Chondrocyte (in vitro differentiated cells): ENCODE measurements around the gene BANK1. TPM values are rescaled to one million over a fixed set of nuclear protein-coding genes. Genes with fewer than 3 reads are reported as not detected.

Source experiments
- DNase-seq: peaks from one replicate; pipeline ENCODE4 v3.0.0; 2021; ENCODE audit warnings: mixed read lengths, low spot score
- H3K27ac Mint-ChIP-seq: one replicate; pipeline ENCODE4 v1.8.0; 2021; ENCODE audit warnings: mild to moderate bottlenecking, moderate library complexity, mixed read lengths; ENCODE audit not compliant: unreplicated experiment
- H3K27me3 Mint-ChIP-seq: 2 replicates; pipeline ENCODE4 v1.8.0; 2021; ENCODE audit warnings: low read depth, mixed read lengths
- H3K36me3 Mint-ChIP-seq: 2 replicates; pipeline ENCODE4 v1.8.0; 2021; ENCODE audit warnings: low read depth, mixed read lengths
- H3K4me1 Mint-ChIP-seq: 2 replicates; pipeline ENCODE4 v1.8.0; 2021; ENCODE audit warnings: low read depth, mild to moderate bottlenecking, mixed read lengths
- H3K4me3 Mint-ChIP-seq: one replicate; pipeline ENCODE4 v1.8.0; 2021; ENCODE audit warnings: mild to moderate bottlenecking, moderate library complexity, mixed read lengths; ENCODE audit not compliant: unreplicated experiment
- H3K9me3 Mint-ChIP-seq: 2 replicates; pipeline ENCODE4 v1.8.0; 2021; ENCODE audit warnings: low read depth, mixed read lengths
- total RNA-seq: library from RNA; stranded (reverse); gene quantifications from 3 replicates; pipeline ENCODE4 v1.2.1, GENCODE V29; 2021
- TF ChIP-seq, protein P1 (sequence below): fragments of 200-600 bp; sonication (generic); IDR thresholded peaks from 2 replicates; pipeline ENCODE4 v1.5.0; 2021; ENCODE audit warnings: antibody characterized with exemption, mild to moderate bottlenecking, moderate library complexity

Gene BANK1
- total RNA-seq, 1 donor from 2014 or later = 0.65 TPM

- no peak for DNase-seq
- no peaks in the 10 kb centered on the region for H3K9me3 Mint-ChIP-seq
- no peak overlapping the region for H3K27ac Mint-ChIP-seq
- no peak overlapping the region for H3K4me3 Mint-ChIP-seq
- H3K4me1 Mint-ChIP-seq = peaks cover 38% of the 10 kb centered on the region
- H3K36me3 Mint-ChIP-seq = no peaks in the 10 kb centered on the region
- H3K27me3 Mint-ChIP-seq = no peaks in the 10 kb centered on the region
- TF ChIP-seq, protein P1, sequence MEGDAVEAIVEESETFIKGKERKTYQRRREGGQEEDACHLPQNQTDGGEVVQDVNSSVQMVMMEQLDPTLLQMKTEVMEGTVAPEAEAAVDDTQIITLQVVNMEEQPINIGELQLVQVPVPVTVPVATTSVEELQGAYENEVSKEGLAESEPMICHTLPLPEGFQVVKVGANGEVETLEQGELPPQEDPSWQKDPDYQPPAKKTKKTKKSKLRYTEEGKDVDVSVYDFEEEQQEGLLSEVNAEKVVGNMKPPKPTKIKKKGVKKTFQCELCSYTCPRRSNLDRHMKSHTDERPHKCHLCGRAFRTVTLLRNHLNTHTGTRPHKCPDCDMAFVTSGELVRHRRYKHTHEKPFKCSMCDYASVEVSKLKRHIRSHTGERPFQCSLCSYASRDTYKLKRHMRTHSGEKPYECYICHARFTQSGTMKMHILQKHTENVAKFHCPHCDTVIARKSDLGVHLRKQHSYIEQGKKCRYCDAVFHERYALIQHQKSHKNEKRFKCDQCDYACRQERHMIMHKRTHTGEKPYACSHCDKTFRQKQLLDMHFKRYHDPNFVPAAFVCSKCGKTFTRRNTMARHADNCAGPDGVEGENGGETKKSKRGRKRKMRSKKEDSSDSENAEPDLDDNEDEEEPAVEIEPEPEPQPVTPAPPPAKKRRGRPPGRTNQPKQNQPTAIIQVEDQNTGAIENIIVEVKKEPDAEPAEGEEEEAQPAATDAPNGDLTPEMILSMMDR = no peak
Observed at GRCh38 chr4:101973361-101973760, 182.8 kb downstream of the BANK1 start.

GRCh38 chr4:101977076-101977475 is 186.5 kb downstream of the BANK1 start:
- Mint-ChIP-seq H3K9me3 (no peaks in the 10 kb centered on the region), H3K4me1 (peaks cover 25% of the 10 kb centered on the region), H3K36me3 (no peaks in the 10 kb centered on the region), H3K27me3 (no peaks in the 10 kb centered on the region), H3K27ac (peak overlapping the region; percentile 80), H3K4me3 (no peak overlapping the region)
- TF ChIP-seq, protein P1 = no peak
- DNase-seq = no peak

- Mint-ChIP-seq H3K9me3 (peaks cover 4% of the 10 kb centered on the region), H3K4me3 (no peak overlapping the region), H3K27me3 (no peaks in the 10 kb centered on the region), H3K27ac (no peak overlapping the region), H3K4me1 (peaks cover 9% of the 10 kb centered on the region), H3K36me3 (peaks cover 1% of the 10 kb centered on the region)
- TF ChIP-seq, protein P1 = no peak
- no peak for DNase-seq
Observed at GRCh38 chr4:101981756-101982155, 191.2 kb downstream of the BANK1 start.

GRCh38 chr4:101983835-101984234 is 193.3 kb downstream of the BANK1 start:
- H3K4me3 Mint-ChIP-seq = no peak overlapping the region
- H3K36me3 Mint-ChIP-seq = peaks cover 1% of the 10 kb centered on the region
- H3K27me3 Mint-ChIP-seq = no peaks in the 10 kb centered on the region
- DNase-seq = no peak
- H3K4me1 Mint-ChIP-seq = no peaks in the 10 kb centered on the region
- TF ChIP-seq, protein P1 = no peak
- no peak overlapping the region for H3K27ac Mint-ChIP-seq
- peaks cover 4% of the 10 kb centered on the region for H3K9me3 Mint-ChIP-seq

GRCh38 chr4:101987623-101988243 is 197.2 kb downstream of the BANK1 start:
- H3K27me3 Mint-ChIP-seq = no peaks in the 10 kb centered on the region
- H3K27ac Mint-ChIP-seq = no peak overlapping the region
- peaks cover 6% of the 10 kb centered on the region for H3K4me1 Mint-ChIP-seq
- H3K36me3 Mint-ChIP-seq = peaks cover 1% of the 10 kb centered on the region
- TF ChIP-seq, protein P1 = no peak
- DNase-seq = no peak
- no peak overlapping the region for H3K4me3 Mint-ChIP-seq
- peaks cover 4% of the 10 kb centered on the region for H3K9me3 Mint-ChIP-seq
